Stimulated activated CD4-positive, alpha-beta T cell treated with anti-CD3 and anti-CD28 coated beads, Interleukin-2, amount 100 ng/mL, for 24 hours (primary cell): ENCODE data around the gene ATF1.
A peak's percentile ranks its signal among the peaks of the same experiment; 100 is the strongest.
"Not testable (repeated sequence)": the region's sequence is repeated elsewhere in the genome, so short reads cannot be mapped to it uniquely, and the experiment has no call there.

ENCODE experiments used
- DNase-seq, 2 donors: peaks; one replicate each; pipeline ENCODE4 v3.0.0-alpha.2; 2020

ATF1 gene

DNA sequence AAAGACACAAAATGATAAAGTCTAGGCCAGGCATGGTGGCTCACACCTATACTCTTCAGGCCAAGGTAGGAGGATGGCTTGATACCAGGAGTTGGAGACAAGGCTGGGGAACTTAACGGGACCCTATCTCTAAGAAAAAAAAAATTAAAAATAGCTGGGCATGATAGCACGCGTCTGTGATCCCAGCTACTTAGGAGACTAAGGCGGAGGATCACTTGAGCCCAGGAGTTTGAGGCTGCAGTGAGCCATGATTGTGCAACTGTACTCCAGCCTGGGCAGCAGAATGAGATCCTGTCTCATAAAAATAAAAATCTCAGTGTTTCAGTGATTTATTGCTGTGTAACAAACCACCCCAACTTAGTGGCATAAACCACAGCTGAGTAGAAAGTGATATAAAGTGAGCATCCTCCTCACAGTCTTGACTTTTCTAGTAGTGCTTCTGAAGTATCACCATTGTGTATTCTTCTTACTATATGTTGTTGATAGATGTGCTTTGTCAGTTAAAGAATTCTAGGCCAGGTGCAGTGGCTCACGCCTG lies 10.6 kb upstream of the ATF1 start:
- no peak for DNase-seq

DNA sequence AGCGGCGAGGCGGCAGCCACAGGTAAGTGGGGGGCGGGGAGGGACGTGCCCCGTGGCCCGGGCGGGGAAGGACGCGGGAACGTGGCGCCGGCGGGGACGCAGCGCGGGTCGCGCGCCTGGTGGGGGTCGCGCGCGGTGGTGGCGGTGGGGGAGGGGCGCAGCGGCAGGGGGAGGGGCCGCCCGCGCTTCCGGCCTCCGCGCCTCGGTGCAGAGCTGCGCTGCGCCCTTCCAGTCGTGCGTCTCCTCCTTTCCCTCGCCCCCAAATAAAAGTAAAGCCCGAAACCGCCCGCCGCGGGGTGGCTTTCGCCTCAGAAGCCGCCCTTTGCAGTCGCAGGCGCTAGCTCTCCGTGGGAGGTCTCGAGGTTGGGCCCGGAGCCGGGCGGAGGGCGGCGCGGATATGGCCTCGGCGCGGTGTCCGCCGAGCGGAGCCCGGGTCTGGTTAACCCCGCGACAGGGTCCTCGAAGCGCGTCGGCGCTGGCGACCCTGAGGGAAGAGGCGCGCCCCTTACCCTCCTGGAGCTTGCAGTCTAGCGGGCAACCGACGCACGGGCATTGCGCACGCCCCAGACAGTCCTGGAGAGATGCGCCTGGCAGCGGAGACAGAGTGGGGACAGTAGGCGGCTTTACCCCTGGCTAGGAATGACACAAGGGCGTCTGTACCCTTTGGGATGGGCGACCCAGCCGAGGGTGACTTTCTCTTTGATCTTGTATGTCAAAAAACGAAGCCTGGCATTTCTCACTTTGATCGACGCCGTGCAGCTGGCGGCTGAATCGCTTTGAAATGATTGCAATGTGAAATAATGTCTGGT lies 589 bp downstream of the ATF1 start:
- peak; percentile 80 to 81 for DNase-seq

DNA sequence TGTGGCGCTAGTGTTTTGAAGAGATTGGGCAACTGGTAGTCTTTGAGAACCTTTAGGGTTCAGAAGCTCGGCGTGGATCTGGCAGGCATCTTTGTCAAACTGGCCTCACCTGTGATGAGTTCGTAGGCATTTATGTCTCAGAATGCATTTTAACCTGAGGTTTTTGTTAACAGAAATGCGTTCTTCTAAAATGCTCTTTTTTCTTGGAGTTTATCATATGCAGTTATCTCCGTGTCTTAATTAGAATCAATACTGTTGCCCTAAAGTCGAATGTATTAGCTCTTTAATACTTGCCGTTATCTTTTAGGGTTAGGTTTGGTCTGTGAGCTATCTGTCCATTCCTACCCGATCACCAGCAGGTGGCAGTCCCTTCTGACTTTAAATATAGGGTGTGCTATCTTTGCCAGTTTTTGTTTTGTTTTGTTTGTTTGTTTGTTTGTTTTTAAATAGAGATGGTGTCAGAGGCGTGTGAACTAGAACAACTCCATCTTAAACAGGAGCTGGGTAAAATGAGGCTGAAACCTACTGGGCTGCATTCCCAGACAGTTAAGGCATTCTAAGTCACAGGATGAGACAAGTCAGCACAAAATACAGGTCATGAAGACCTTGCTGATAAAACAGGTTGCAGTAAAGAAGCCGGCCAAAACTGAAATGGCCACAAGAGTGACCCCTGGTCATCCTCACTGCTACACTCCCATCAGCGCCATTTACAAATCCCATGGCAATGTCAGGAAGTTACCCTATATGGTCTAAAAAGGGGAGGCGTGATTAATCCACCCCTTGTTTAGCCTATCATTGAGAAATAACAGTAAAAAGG lies 1.4 kb downstream of the ATF1 start:
- peak; percentile 43 to 49 for DNase-seq

DNA sequence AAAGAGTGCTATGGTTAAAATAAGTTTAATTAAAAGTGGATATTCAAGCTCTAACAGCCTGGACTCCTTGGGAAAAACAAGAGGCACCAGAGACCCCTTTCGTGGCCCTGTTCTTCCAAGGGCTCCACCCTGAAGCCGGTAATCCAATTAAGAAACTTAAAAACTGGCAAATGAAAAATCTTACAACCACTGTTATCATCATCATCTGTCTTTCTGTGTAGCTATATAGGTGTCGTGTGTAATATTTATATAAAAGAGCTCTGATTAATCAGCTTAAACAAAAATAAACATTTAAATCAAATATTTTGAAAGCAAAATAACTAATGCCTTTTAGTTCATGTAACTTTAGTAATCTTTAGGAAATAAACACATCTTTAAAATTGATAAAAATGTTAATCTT lies 4.5 kb downstream of the ATF1 start:
- DNase-seq, result no peak

DNA sequence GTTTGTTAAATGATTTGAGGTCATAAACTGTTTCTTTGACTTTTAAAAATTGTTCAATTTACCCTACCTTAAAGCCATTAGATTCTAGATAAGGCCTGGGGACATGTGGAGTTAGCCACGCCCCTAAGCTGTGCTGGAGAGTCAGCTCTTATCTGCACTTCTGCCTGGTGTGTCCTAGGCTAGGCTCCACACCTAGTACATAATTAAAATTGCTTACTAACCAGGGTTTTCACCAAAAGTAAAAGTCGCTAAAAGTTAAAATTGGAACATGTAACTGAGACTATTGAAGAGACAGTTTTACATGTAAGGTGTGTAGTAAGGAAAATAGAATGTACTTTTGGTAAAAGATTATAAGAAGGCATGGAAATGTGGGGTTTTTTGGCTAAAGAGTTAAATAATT lies 4.9 kb downstream of the ATF1 start:
- not testable (repeated sequence) for DNase-seq

DNA sequence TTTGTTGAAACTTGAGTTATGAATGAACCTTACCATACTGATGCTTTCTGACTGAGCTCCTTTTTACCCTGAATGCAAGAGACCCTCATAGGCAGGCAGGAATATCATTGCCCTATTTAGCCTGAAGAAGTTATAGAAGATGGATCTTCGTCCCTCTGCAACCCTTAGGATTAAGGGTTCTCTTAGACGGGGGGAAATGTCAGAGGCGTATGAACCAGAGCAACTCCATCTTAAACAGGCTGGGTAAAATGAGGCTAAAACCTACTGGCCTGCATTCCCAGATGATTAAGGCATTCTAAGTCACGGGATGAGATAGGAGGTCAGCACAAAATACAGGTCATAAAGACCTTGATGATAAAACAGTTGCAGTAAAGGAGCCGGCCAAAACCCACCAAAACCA lies 7.5 kb downstream of the ATF1 start:
- no peak for DNase-seq

DNA sequence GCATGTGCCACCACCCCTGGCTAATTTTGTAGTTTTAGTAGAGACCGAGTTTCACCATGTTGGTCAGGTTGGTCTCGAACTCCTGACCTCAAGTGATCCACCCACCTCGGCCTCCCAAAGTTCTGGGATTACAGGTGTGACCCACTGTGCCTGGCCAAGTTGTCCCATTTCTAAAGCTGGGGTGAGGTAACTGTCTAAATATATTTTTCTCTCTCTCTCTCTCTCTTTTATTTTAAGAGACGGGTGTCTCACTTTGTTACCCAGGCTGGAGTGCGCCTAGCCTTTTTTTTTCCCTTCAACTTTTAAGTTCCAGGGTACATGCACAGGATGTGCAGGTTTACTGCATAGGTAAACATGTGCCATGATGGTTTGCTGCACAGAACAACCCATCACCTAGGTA lies 8.6 kb downstream of the ATF1 start:
- no peak for DNase-seq

DNA sequence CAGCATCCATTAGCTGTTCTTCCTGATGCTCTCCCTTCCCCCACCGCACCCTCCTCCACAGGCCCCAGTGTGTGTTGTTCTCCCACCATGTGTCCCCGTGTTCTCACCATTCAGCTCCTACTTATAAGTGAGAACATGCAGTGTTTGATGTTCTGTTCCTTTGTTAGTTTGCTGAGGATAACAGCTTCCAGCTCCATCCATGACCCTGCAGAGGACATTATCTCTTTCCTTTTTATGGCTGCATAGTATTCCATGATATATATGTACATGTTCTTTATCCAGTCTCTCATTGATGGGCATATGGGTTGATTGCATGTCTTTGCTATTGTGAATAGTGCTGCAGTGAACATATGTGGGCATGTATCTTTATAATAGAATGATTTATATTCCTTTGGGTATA lies 9.0 kb downstream of the ATF1 start:
- DNase-seq, result no peak

DNA sequence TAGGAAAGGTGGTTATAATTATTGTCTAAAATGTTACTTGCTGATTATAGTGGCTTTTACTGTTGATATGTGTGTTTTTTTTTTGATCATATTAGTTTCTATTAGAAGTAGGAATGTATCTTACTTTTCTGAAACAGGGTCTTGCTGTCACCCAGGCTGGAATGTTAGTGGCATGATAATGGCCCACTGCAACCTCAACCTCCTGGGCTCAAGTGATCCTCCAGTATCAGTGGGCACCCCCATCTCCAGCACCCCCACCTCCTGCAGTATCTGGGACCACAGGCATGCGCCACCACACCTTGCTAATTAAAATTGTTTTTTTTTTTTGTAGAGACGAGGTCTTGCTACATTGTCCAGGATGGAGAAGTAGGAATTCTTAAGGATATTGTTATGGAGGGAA lies 11.3 kb downstream of the ATF1 start:
- DNase-seq, result no peak

DNA sequence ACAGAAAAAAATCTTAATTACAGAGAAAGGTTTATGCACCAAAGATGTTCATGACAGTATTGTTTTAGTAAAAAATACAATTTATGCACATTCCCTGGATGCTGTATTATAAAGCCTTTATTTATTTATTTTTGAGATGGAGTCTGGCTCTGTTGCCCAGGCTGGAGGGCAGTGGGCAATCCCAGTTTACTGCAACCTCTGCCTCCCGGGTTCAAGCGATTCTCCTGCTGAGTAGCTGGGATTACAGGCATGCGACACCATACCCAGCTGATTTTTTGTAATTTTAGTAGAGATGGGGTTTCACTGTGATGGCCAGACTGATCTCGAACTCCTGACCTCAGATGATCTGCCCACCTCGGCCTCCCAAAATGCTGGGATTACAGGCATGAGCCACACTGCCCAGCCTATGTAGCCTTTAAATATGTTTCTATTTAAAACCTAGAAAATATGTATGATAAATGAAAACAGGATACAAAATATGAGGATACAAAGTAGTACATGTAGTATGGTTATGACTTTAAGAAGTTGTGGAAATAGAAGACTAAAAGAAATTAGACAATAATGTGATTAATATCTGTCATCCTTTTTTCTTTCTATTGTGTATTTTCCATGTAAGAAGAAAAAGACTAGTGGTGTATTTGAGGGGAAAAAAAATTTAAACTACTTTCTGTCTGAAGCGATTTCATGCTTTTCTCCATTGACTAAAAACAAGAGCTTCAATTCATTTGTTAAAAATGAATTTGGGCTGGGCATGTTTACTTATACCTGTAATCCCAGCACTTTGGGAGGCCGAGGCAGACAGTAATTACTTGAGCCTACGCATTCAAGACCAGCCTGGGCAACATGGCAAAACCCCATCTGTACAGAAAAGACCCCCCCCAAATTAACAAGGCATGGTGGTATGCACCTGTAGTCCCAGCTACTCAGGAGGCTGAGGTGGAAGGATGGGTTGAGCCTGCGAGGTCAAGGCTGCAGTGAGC lies 13.1 kb downstream of the ATF1 start:
- no peak for DNase-seq

DNA sequence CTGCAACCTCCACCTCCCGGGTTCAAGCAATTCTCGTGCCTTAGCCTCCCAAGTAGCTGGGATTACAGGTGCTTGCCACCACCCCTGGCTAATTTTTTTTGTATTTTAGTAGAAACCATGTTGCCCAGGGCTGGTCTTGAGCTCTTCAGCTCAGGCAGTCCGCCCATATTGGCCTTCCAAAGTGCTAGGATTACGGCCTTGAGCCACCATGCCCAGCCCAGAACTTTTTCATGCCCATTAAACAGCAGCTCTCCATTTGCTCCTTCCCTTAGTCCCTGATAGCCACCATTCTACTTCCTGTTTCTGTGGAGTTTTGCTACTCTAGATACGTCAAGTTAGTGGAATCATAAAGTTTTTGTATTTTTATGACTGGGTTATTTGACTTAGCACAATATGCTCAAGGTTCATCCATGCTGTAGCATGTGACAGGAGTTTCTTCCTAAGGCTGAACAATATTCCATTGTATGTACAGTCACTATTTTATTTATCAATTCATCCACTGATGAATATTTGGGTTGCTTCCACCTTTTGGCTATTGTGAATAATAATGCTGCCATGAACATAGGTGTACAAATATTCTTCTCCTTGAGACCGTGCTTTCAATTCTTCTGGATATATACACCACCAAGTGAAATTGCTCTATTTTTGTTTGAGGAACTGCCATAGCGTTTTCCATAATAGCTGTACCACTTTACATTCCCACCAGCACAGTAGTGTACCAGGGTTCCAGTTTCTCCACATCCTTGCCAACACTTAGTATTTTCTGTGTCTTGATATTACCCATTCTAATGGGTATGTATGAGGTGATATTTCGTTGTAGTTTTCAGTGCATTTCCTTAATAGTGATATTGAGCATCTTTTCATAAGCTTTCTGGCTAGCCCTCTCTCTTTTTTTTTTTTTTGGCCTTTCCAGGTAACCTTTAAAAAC lies 15.0 kb downstream of the ATF1 start:
- DNase-seq, result no peak

DNA sequence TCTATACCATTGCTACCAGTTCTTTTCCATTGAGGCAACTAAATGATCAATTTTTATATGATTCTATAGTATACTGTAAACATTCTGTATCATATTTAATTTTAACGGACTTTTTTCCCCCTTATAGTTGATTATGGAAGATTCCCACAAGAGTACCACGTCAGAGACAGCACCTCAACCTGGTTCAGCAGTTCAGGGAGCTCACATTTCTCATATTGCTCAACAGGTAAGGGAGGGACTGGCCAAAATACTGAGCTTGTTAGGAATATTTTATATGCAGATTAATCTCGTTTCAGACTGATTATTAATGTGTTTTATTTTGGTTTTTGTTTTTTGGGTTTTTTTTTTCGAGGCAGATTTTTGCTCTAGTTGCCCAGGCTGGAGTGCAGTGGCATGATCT lies 16.1 kb downstream of the ATF1 start:
- DNase-seq, result no peak

DNA sequence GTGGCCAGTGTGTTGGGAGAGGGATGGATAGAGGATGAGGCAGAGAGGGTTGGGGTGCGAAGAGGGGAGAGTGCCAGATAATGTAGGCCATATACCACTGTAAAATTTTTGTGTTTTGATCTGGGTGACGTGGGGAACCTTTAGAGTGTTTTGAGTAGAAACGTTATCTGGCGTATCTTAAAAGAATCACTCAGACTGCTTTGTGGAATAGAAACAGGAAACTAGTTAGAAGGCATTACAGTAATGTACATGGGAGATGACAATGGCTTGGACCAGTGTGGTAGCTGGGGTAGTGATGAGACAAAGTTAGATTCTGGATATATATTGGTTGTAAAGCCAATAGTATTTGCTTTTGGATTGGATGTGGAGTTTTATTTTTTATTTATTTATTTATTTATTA lies 20.6 kb downstream of the ATF1 start:
- no peak for DNase-seq

DNA sequence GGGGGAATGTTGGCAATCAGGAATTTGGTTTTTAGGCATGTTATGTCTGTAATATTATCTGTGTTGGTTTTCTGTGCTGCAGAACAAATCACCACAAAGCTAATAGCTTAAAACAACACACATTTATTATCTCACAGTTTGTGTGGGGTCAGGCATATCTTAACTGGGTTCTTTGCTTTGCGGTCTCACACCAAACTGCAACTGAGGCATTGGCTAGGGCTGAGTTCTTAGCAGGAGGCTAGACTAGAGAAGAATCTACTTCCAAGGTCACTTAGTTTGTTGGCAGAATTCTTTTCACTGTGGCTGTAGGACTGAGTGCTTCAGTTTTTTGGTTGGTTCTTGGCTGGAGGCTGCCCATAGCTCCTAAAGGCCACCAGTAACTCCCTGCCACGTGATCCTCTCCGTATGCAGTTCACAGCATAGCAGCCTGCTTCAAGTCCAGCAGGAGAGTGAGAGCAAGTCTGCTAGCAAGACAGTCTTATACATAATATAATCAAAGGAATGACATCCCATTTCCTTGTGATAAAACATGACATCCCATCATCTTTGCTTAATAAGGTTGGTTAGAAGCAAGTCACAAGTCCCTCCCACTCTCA lies 21.6 kb downstream of the ATF1 start:
- DNase-seq, result no peak

DNA sequence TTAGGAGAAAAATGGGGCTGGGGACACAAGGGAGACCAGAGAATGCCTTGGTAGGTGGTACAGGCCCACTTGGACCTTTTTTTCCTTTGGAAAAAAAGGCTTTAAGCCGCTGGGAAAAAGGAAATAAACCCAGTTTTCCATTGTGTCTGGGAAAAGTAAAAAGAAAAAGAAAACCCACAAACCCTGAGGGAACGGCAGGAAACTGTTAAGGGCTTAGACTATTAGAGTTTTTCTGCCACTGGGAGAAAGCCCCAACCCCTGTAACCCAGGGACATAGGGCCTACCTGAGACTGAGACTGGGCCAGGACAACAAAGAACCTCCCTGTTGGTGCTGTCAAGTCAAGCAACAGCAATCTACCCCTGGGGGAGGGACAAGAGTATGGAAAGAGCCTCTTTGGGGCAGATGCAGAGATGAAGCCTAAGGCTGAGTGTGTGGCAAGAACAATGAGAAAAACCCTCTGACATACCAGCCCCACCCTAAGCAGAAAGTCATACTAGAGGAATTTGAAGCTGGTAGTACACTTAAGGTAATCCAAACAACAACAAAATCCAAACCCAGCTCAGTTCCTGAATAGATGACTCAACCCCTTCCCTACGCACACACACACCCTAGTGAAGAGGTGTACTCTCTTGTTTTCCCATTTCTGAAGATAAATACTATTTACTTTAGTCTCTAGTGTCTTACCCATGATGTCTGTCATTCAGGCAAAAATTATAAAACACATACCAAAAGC lies 22.8 kb downstream of the ATF1 start:
- no peak for DNase-seq

DNA sequence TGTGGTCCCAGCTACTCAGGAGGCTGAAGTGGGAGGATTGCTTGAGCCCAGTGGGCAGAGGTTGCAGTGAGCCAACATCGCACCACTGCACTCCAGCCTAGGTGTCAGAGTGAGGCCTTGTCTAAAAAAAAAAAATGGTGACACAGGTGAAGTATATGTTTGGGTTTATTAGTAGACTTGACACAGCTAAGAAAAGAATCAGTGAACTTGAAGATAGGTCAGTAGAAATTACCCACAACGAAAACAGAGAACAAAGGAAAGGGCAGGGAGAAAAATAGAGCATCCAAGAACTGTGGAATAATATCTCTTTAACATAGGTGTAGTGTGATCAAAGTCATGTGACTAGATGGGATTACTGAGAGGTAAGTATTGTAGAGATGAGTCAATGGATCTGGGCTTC lies 23.7 kb downstream of the ATF1 start:
- DNase-seq, result no peak

DNA sequence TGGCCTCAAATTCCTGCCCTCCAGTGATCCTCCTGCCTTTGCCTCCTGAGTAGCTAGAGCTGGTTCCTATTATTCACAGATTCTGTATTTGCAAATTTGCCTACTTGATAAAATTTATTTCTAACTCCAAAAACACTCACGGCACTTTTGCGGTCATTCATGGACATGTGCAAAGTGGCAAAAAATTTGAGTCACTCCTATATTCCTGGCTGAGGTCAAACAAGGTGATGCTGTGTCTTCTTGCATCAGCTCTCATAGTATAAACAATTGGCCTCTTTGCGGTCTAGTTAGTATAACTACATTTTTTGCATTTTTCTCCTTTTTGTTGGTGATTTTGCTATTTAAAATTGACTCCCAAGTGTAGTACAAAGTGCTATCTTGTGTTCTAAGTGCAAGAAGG lies 24.7 kb downstream of the ATF1 start:
- no peak for DNase-seq

DNA sequence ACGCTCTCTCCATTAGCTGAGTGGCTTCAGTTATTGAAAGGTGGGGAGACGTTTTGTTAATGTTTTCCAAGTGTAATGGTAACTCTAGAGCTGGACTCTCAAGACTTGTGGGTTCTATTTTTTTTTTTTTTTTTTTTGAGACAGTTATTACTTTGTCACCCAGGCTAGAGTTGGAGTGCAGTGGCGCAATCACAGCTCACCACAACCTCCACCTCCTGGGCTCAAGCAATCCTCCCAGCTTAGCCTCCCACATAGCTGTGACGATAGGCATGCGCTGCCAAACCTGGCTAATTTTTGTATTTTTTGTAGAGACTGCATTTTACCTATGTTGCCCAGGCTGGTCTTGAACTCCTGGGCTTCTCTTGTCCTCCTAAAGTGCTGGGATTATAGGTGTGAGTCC lies 26.2 kb downstream of the ATF1 start:
- DNase-seq, result no peak

DNA sequence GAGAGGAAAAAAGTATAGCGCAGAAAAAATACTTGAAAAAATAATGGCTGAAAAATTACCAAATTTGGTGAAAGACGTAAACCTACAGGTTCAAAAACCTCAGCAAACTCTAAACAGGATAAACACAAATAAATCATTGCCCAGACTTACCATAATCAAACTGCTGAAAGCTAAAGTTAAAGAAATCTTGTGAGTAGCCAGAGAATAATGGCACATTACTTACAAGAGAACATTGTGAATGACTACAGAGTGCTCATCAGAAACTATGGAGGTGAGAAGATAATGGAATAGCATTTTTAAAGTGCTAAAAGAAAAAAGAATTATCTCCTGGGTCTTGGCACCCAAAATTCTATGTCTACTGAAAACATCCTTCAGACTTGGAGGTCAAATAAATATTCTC lies 36.0 kb downstream of the ATF1 start:
- DNase-seq, result no peak

DNA sequence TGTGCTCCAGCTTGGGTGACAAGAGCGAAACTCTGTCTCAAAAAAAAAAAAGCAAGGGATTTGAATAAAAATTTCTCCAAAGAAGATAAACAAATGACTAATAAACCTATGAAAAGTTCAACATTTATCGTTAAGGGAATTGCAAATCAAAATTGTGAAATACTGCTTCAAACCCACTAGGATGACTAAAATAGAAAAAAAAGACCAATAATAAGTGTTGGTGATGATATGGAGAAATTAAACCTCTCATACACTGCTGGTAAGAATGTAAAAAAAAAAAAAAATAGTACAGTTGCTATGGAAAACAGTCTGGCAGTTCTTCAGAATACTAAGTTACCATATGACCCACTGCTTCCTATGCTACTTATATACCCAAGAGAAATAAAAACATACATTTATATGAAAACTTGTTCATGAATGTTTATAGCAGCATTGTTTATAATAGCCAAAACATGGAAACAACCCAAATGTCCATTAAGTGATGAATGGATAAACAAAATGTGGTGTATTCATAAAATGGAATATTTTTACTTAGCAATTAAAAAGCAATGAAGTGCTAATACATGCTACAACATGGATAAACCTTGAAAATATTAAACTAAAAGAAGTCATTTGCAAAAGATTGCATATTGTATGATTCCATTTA lies 39.5 kb downstream of the ATF1 start:
- no peak for DNase-seq
